GM21515 (cell line): ENCODE results near the gene AFDN.
"Not testable (repeated sequence)": the region's sequence is repeated elsewhere in the genome, so short reads cannot be mapped to it uniquely, and the experiment has no call there.

Experiments used
- ATAC-seq: cut with Tn5 transposase; IDR thresholded peaks from one replicate; pipeline ENCODE4 v1.9.1; 2021; ENCODE audit not compliant: unreplicated experiment

AFDN gene

GRCh38 chr6:167976116-167976657, 149.5 kb downstream of the AFDN start:
- not testable (repeated sequence) for ATAC-seq

GRCh38 chr6:167976708-167977107, 150.0 kb downstream of the AFDN start:
- no peak for ATAC-seq

GRCh38 chr6:167977717-167978467, 151.2 kb downstream of the AFDN start:
- no peak for ATAC-seq

- no peak for ATAC-seq
These were observed 151.9 kb downstream of the AFDN start for GRCh38 chr6:167978607-167979006.

- ATAC-seq = no peak
These were observed 152.9 kb downstream of the AFDN start for GRCh38 chr6:167979436-167980139.

- no peak for ATAC-seq
These were observed 154.3 kb downstream of the AFDN start for GRCh38 chr6:167980911-167981580.

- ATAC-seq = no peak
These were observed 155.3 kb downstream of the AFDN start for GRCh38 chr6:167981916-167982462.

- no peak for ATAC-seq
These were observed 157.5 kb downstream of the AFDN start for GRCh38 chr6:167984144-167984719.

- ATAC-seq = no peak
These were observed 158.3 kb downstream of the AFDN start for GRCh38 chr6:167984876-167985604.

- ATAC-seq = no peak
These were observed 159.3 kb downstream of the AFDN start for GRCh38 chr6:167985911-167986595.

- ATAC-seq = no peak
These were observed 160.9 kb downstream of the AFDN start for GRCh38 chr6:167987396-167988153.

GRCh38 chr6:167988154-167988495, 161.4 kb downstream of the AFDN start:
- no peak for ATAC-seq

GRCh38 chr6:167988945-167989841, 162.5 kb downstream of the AFDN start:
- no peak for ATAC-seq

- ATAC-seq = no peak
These were observed 163.6 kb downstream of the AFDN start for GRCh38 chr6:167990016-167990945.

- ATAC-seq = no peak
These were observed 166.5 kb downstream of the AFDN start for GRCh38 chr6:167993169-167993568.

GRCh38 chr6:167993831-167994230, 167.1 kb downstream of the AFDN start:
- no peak for ATAC-seq

GRCh38 chr6:167995302-167995701, 168.6 kb downstream of the AFDN start:
- ATAC-seq = no peak
